Measurements from ENCODE around the gene STK32C.

STK32C gene

GRCh38 chr10:132247943-132248342 is 59.8 kb downstream of the STK32C start:
- no peak for DNase-seq (ENCODE audit: low read depth)

GRCh38 chr10:132246296-132246695 is 61.5 kb downstream of the STK32C start:
- DNase-seq (ENCODE audit: low read depth), result no peak

DNA sequence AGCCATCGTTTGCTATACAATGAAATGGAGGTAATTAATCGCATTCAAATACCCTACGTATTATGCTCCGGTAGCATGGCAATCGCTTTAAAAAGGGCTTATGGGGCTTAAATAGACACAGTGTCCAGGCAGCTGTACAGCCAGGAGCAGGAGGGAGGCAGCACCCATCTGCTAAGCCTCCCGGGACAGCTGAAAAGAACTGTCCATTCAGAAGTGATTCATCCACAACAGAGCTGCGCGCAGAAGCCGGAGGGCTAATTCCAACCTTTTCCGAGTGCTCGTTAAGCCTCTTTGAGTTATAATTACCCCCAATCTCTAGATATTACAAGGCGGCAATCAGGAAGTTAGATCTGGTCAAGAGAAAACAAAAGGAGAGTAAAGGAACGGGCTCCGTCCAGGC is 62.7 kb downstream of the STK32C start:
- DNase-seq (ENCODE audit: low read depth), result no peak

DNA sequence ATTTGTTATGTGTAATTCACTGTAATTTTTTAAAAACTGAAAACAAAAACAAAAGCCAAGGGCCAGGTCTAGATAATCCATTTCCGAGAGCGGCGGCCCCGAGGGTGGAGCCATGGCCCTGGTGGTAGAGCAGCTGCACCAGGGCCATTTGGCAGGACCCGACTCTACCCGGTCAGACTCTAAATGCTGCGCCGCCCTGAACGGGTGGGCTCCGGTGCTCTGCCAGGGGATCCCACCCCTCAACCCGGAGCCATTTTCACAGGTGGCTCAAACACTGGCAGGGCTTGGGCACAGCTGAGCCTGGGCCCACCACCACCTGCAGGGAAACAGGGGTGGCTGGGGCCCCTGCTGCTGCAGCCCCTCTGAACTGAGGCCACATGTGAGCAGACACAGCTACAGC is 64.1 kb downstream of the STK32C start:
- DNase-seq (ENCODE audit: low read depth), result no peak

DNA sequence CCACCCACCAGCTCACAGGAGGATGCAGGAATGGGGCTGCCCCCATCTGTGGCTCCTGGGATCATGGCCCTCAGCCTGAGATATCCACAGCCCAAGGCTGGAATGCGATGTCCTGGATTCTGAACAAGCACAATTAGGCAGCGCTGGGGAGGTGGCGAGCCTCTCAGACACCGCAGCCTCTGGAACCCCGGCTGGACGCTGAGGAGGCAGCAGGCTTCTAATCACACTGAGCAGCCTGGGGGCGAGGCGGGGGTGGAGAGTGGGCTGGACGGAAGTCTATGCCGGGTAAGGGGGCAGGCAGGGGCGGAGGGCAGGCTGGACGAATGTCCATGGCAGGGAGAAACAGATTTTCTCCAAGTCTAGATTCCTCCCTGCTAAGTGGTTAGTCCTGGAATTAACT is 64.6 kb downstream of the STK32C start:
- DNase-seq (ENCODE audit: low read depth), result no peak

DNA sequence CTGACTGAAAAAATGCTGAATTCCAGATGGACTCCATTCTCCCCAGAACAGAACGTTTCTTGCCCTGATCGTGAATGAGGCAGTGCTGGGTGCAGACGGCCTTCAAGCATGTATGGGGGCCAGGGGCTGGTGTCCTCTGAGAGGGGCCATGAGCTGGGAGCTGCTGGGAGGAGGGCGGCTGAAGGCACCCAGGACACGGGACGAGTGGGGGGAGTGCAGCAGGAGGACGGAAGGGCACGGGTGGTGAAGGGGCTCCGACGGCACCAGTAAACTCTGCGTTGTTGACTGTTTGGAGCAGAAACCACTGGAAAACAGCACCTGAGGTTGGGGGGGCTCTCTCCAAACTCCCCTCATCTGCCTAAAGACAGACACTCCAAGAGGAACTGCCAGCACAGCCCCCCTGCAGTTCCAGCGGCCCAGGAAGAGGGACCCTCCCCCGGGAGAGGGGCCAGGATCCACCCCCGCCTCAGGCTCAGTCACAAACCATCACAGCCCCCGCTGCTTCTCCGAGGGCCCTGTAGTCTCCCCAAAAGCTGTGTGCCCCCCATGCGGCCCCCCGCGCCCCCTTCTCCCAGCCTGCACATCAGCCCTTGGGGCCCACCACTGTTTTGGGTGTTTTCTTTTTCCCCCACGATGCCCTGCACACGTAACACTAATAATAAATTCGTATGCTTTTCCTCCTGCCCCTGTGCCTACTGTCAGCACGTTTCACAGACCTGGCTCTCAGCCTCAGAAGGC is 65.5 kb downstream of the STK32C start:
- no peak for DNase-seq (ENCODE audit: low read depth)

DNA sequence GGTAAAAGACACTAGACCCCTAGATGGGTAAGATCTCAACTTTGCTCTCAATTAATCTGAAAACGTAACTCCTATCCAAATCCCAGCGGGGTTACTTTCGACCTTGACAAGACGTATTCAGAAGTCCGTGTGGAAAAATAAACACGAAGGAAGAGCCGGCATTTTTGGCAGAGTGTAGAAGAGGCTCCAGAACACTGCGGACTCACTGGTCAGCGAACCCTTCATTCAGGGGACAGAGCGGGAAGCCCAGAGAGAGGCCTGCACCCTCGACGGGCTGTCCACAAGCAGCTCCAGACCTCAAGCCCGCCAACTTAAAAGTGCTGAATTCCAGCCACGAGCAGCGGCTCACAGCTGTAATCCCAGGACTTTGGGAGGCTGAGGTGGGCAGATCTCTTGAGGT is 66.3 kb downstream of the STK32C start:
- DNase-seq (ENCODE audit: low read depth), result no peak

DNA sequence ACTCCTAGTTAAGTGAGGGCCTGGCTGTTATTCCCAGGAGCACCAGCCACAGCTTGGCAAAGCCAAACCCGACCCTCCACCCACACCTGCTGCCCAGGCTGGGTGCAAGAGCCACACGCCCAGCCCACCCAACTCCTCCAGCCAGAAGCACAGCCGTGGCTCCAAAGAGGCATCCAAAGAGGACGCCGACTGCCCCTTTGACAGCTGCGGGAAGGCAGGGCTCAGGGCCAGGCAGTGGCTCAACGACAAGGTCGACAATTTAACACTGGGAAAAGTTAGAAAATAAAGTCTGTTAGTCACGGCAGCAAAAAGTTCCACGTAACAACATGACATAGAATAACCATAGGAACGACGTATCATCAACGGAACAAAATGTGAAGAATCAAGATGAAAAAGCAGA is 66.7 kb downstream of the STK32C start:
- DNase-seq (ENCODE audit: low read depth), result no peak

- no peak for DNase-seq (ENCODE audit: low read depth)
These were observed 67.2 kb downstream of the STK32C start for GRCh38 chr10:132240581-132240980.

GRCh38 chr10:132240156-132240555 is 67.6 kb downstream of the STK32C start:
- DNase-seq (ENCODE audit: low read depth), result no peak

- no peak for DNase-seq (ENCODE audit: low read depth)
These were observed 68.4 kb downstream of the STK32C start for GRCh38 chr10:132239126-132240031.

GRCh38 chr10:132238371-132239125 is 69.2 kb downstream of the STK32C start:
- DNase-seq (ENCODE audit: low read depth), result no peak

DNA sequence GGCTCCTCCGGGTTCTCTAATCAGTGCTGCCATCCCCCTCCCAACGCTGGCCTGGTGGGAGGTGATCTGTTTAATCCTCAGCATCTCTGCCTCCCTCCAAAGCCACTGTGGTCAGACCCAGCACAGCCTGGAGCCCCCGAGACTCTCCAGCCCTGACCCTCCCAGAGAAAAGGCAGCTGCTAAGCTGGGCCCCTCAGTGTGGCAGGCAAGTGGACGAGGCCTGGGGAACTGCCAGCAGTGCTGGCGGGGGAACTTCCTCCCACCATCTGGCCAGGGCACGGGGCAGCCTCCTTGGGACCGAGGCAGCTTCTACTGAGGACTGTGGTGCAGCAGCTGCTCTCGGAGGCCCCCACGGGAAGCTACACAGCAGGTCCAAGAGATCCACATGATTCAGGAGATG is 69.9 kb downstream of the STK32C start:
- DNase-seq (ENCODE audit: low read depth), result no peak

DNA sequence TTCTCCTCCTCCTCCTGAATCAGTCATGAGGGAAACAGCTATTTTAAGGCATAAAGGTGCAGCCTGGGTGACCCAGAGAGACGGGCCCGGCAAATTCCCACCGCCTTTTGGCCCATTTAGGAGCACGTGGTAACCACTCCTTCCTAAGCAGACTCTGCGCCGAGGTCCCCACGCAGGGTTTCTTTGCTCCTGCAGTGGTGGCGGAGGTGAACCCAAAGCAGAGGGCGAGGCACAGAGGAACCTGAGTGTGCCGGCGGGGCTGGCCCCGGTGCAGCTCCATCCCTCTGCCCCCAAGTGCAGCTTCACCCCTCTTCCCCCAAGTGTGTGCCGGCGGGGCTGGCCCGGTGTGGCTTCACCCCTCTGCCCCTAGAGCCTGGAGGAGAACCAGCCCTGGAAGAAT is 70.4 kb downstream of the STK32C start:
- no peak for DNase-seq (ENCODE audit: low read depth)

- no peak for DNase-seq (ENCODE audit: low read depth)
These were observed 70.9 kb downstream of the STK32C start for GRCh38 chr10:132236881-132237280.

DNA sequence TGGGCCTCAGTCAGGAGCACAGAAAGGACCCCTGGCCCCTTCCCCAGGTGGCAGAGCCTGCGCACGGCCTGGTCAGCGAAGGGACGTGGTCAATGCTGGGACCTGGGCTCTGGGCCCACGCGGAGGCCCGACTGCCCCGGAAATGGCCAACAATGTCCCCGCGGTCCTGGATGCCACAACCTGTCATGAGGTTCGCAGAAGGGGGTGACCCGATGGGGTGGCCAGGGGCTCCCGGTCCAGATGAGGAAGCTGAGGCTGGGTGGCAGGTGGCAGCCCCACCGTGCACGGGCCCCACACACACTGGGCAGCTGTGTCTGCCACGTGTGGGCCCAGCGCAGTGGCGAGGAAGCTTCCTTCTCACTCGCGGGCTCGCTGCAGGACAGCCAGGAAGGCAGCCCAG is 71.6 kb downstream of the STK32C start:
- no peak for DNase-seq (ENCODE audit: low read depth)

DNA sequence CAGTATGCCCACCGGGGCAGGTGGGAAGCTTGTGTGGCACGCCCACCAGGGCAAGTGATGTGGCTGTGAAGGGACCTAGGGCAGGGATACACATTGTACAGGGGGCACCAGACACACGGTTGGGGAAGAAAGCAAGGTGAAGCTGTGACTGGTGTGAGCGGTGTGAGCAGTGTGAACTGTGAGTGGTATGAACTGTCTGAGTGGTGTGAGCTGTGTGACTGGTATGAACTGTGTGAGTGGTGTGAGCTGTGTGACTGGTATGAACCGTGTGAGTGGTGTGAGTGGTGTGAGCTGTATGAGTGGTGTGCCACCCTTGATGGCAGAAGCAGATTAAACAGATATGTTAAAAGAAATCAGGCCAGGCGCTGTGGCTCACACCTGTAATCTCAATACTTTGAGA is 72.9 kb downstream of the STK32C start:
- no peak for DNase-seq (ENCODE audit: low read depth)

GRCh38 chr10:132233501-132234085 is 74.2 kb downstream of the STK32C start:
- DNase-seq (ENCODE audit: low read depth), result no peak

DNA sequence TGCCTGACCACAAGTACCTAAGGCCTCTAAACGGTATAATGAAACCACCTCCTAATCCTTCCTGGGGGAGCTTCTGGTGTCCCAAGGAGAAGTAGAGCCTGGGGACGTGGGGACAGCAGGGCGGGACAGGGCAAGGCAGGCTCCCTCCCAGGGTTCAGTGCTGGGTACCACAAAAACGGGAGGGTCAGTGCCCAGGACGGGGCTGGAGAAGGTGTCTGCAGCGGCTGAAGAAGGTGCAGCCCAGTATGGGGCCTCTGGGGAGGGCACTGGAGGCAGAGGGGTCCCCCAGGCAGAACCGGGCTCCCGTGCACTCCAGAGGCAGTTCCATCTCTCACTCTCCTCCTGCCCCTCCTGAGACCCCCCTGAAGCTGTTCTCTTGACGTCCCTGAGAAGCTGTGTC is 74.8 kb downstream of the STK32C start:
- no peak for DNase-seq (ENCODE audit: low read depth)

DNA sequence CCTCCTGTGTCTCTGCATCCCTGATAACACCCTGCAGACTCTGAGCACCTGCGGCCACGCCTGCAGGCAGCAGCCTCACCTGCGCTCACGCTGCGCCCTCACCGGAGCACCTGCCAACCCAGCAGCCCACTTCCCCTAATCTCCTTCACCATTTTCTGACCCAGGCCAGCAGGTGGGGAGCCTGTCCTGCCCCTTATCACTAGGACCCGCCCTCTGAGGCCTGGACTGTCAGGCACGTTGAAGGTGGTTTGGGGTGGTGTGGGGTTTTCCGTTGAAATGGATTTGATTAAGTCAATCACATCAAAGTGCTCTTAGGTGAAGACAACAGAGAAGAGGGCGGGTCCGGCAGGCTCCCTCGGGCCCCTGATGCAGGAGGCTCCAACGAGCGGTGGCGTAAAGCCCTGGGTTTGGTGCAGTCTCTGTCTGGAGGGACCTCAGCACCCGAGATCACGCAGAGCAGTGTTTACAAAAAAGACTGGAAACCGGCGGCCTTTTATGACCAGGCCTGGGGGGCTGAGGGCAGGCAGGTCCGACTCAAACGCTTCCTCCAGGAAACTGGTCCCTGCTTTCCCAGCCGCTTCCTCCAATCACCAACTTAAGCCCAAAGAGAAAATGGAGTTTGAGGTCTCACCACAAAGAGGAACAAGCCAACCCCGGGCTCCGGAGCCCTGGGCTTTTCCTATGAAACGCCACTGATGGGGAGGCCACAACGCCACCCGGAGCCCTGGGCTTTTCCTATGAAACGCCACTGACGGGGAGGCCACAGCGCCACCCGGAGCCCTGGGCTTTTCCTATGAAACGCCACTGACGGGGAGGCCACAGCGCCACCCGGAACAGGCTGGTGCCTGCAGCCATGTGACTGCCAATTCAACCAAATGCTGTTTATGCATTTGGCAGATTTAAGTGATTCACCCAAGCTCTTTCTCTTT is 75.5 kb downstream of the STK32C start:
- no peak for DNase-seq (ENCODE audit: low read depth)

DNA sequence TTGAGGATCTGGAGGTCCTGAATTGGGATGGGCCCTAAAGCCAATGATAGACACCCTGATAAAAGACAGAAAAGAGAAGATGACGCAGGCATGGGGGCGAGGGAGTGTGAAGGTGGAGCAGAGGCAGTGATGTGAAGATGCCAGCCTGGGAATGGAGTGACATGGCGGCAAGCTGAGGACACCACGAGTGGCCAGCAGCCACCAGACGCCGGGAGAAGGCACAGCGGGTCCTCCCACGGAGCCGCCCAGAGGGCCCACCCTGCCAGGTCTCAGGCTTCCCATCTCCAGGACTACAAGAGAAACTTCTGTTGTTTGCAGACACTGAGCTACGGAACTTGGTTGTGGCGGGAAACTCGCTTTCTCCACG is 76.1 kb downstream of the STK32C start:
- DNase-seq (ENCODE audit: low read depth), result no peak
